ENCODE data around the gene SH3RF2. TPM values are rescaled to one million over a fixed set of nuclear protein-coding genes. Genes with fewer than 3 reads are reported as not detected.

SH3RF2 gene
- total and polyA plus RNA-seq, 10 of the 15 experiments (the other 5 are each of a cell fraction or from before 2014, with no cell fraction given) = 0.15 TPM; not detected in 9

GRCh38 chr5:146059460-146060220 is 123.3 kb downstream of the SH3RF2 start (continued):
- TF ChIP-seq BCL3 (IDR thresholded peaks at IDR 0.05; ENCODE audit: borderline replicate concordance, insufficient read depth, low read depth, low read length, poor library complexity, severe bottlenecking) = no peak
- no peak for TF ChIP-seq PRDM15 (CRISPR knock-in tag; IDR thresholded peaks at IDR 0.05)

- H2AFZ ChIP-seq (ENCODE audit: control insufficient read depth, low read depth, low read length) = no peak overlapping the region
- no peaks in the 10 kb centered on the region for H3K36me3 ChIP-seq (ENCODE audit: control insufficient read depth in 2 of 2, insufficient read depth in 2 of 2, low read length in 1 of 2)
- in situ Hi-C loops (cut with MboI) (no loop called here), intact Hi-C loops (cut with micrococcal nuclease; ENCODE audit: unreplicated experiment) (no loop called here)
- H3K4me1 ChIP-seq (ENCODE audit: control insufficient read depth, insufficient read depth, low read length) = no peaks in the 10 kb centered on the region
- no peaks in the 10 kb centered on the region for H3K9me3 ChIP-seq (replicated peaks; ENCODE audit: control insufficient read depth, insufficient read depth, low read length)
- no peak overlapping the region for H3K27ac ChIP-seq (ENCODE audit: control insufficient read depth, insufficient read depth)
- no peak for DNase-seq (ENCODE audit: low read depth, low spot score)
- no peak overlapping the region for H3K4me3 ChIP-seq
- WGBS (ENCODE audit: insufficient coverage, insufficient replicate concordance, low lambda C conversion rate, missing lambda C conversion rate) = 34% methylated on average over 5 of the region's 5 CpGs
- H3K79me2 ChIP-seq (ENCODE audit: control insufficient read depth, insufficient read depth, low read length) = no peaks in the 10 kb centered on the region
- H3K4me2 ChIP-seq (ENCODE audit: control insufficient read depth, insufficient read depth) = no peak overlapping the region
- BruUV-seq (replicated peaks) = no TSS peak
- CTCF ChIA-PET = no interaction called here
- no peak overlapping the region for H3K9ac ChIP-seq (ENCODE audit: control insufficient read depth, insufficient read depth, low read length)
- RAD21 ChIA-PET (ENCODE audit: unreplicated experiment) = interaction anchor here (0.6 kb wide), 1 partner anchor 55 kb away, joined by 3 read pairs; no protein-coding TSS in a partner anchor
- ATAC-seq = no peak
- no peaks in the 10 kb centered on the region; a peak in 2 of 4 replicates for H3K27me3 ChIP-seq (replicated peaks in 1 of 2; ENCODE audit: control insufficient read depth in 2 of 2, insufficient read depth in 2 of 2, low read length in 1 of 2)
- SMC1A ChIA-PET (ENCODE audit: uncharacterized antibody, unreplicated experiment) = no interaction called here
- no peak for FAIRE-seq
- POLR2A ChIA-PET = no interaction called here
- H4K20me1 ChIP-seq (ENCODE audit: control insufficient read depth, insufficient read depth) = no peaks in the 10 kb centered on the region
- TF ChIP-seq BHLHE40 (IDR thresholded peaks at IDR 0.05; ENCODE audit: borderline replicate concordance in 1 of 2, low read depth in 2 of 2, low read length in 1 of 2) (no peak), CREM (IDR thresholded peaks at IDR 0.05; ENCODE audit: low read depth) (no peak), TAF1 (IDR thresholded peaks at IDR 0.05; ENCODE audit: borderline replicate concordance, low read depth, low read length) (no peak), SREBF1 (IDR thresholded peaks at IDR 0.05; ENCODE audit: low read length) (no peak), WRNIP1 (IDR thresholded peaks at IDR 0.05; ENCODE audit: borderline replicate concordance, low read depth, low read length) (no peak), TCF3 (IDR thresholded peaks at IDR 0.05; ENCODE audit: borderline replicate concordance, insufficient read depth, low read depth, low read length) (no peak), NRF1 (conservative IDR thresholded peaks at IDR 0.05; ENCODE audit: low read depth, low read length) (no peak), BCL3 (IDR thresholded peaks at IDR 0.05; ENCODE audit: borderline replicate concordance, insufficient read depth, low read depth, low read length, poor library complexity, severe bottlenecking) (no peak), RUNX3 (IDR thresholded peaks at IDR 0.05; ENCODE audit: low read length) (no peak), IRF5 (IDR thresholded peaks at IDR 0.05; ENCODE audit: borderline replicate concordance) (no peak), PML (IDR thresholded peaks at IDR 0.05; ENCODE audit: low read length) (no peak), EZH2 (IDR thresholded peaks at IDR 0.05; ENCODE audit: borderline replicate concordance, control insufficient read depth, low read depth, low read length) (no peak), SUZ12 (IDR thresholded peaks at IDR 0.05; ENCODE audit: unreplicated experiment) (no peak)
Observed at GRCh38 chr5:146060221-146060585, 123.8 kb downstream of the SH3RF2 start.

Data from GM12878 (cell line).